Esophagus squamous epithelium (tissue), 5 donors: ENCODE measurements around the gene MICB. TPM values are rescaled to one million over a fixed set of nuclear protein-coding genes. Genes with fewer than 3 reads are reported as not detected.

Experiments used
- DNase-seq: peaks from one replicate; lab custom pipeline; 2025; lab: John Stamatoyannopoulos, UW
- H3K27ac ChIP-seq, 4 donors: fragments of 200-600 bp; sonication (generic); one replicate each; pipeline ENCODE4 v1.5.1; 2016 to 2019; ENCODE audit warnings: mild to moderate bottlenecking in 1 of 4
- H3K27me3 ChIP-seq, 4 donors: fragments of 200-600 bp; sonication (generic); 1 replicate in 3 of 4; 2 replicates in 1 of 4; pipeline versions ENCODE4 v1.5.1 to v1.6.0; 2017 to 2021; ENCODE audit warnings: antibody characterized with exemption in 1 of 4
- H3K36me3 ChIP-seq, 3 donors: fragments of 200-600 bp; sonication (generic); one replicate each; pipeline ENCODE4 v1.5.1; 2016 to 2019
- H3K4me1 ChIP-seq, 3 donors: fragments of 200-600 bp; sonication (generic); one replicate each; pipeline ENCODE4 v1.5.1; 2017 to 2019
- H3K4me3 ChIP-seq, 4 donors: fragments of 200-600 bp; sonication (generic); 1 replicate in 3 of 4; 2 replicates in 1 of 4; pipeline ENCODE4 v1.5.1; 2016 to 2019; ENCODE audit warnings: mild to moderate bottlenecking in 2 of 4, moderate library complexity in 1 of 4
- H3K9me3 ChIP-seq, 3 donors: fragments of 200-600 bp; sonication (generic); one replicate each; pipeline ENCODE4 v1.5.1; 2016 to 2019
- POLR2A ChIP-seq, 4 donors: fragments of 450-650 bp; IDR thresholded peaks; one replicate each; pipeline ENCODE4 v1.6.1; 2017; ENCODE audit warnings: antibody characterized with exemption in 4 of 4, mild to moderate bottlenecking in 4 of 4, moderate library complexity in 3 of 4
- WGBS, 2 donors: methylation state at CpG; one replicate each; pipeline ENCODE4 v1.1.5; 2018; 5-methylcytosine and 5-hydroxymethylcytosine counted together
- intact Hi-C: fragments of 100-400 bp; cut with DNase I; formaldehyde crosslinking; loops from one replicate; pipeline ENCODE4 v1.15.0; 2022
- total RNA-seq, 4 donors: library from RNA; depleted of rRNA; stranded (reverse); fragments of >200 nt; gene quantifications; one replicate each; pipeline ENCODE4 v1.1.0, GENCODE V29; 2016
- TF ChIP-seq, protein P1 (sequence below), 6 experiments: fragments of 450-650 bp in 4 of 6; fragments of 200-600 bp in 2 of 6; sonication (generic) in 2 of 6; IDR thresholded peaks; one replicate each; pipeline ENCODE4 v1.5.1; 2016 to 2019; ENCODE audit warnings: antibody characterized with exemption in 6 of 6, mild to moderate bottlenecking in 4 of 6, moderate library complexity in 4 of 6
- donor health status: DM: yes; HTN: yes; CAD: no.

The MICB gene
- total RNA-seq, 4 donors from 2014 or later: 0.23 to 2.6 (median 2.1) TPM

DNA sequence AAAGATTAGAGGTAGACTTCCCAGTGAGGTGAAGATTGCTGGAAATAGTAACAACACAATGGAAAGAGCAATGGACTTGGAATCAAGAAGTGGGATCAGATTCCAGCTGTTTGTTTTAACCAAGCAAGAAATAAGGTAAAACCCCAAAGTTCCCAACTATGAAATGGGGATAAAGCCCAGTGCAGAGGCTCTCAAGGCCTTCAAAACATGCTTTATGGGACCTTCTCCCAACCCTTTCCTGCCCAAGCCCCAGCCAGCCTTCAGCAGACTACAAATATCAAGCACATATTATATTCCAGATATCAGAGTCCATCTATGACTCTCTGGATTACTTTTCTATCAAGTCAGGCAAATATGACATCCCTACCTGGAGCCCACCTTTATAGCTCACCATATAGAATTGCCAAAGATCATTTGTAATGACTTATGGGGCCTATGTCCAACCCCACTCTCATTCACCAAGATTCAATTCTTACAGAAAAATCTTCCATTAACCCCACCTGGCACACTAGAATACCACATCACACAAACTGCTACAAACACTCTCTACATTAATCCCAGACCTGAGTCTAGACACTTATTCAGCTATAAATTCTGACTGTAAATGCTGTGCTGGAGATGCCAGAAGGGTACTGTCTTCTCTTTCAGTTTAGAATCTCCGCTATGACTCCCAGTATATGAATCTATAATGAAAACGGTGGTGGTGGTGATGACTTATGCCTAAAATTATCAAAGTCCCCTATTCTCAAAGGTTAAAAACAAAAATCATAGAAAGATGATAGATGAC is 37.8 kb downstream of the MICB start:
- H3K36me3 ChIP-seq: peaks cover 58 to 97% (median 79%) of the 10 kb centered on the region in 3 donors
- H3K27ac ChIP-seq: no peak overlapping the region
- WGBS, 2 donors: 29 to 30% methylated on average over 2 of the region's 2 CpGs
- no peaks in the 10 kb centered on the region for H3K9me3 ChIP-seq
- H3K4me1 ChIP-seq: peaks cover 18 to 47% (median 30%) of the 10 kb centered on the region in 3 donors
- no peak overlapping the region for H3K4me3 ChIP-seq
- no peak for DNase-seq
- intact Hi-C loops: no loop called here
- TF ChIP-seq, protein P1, sequence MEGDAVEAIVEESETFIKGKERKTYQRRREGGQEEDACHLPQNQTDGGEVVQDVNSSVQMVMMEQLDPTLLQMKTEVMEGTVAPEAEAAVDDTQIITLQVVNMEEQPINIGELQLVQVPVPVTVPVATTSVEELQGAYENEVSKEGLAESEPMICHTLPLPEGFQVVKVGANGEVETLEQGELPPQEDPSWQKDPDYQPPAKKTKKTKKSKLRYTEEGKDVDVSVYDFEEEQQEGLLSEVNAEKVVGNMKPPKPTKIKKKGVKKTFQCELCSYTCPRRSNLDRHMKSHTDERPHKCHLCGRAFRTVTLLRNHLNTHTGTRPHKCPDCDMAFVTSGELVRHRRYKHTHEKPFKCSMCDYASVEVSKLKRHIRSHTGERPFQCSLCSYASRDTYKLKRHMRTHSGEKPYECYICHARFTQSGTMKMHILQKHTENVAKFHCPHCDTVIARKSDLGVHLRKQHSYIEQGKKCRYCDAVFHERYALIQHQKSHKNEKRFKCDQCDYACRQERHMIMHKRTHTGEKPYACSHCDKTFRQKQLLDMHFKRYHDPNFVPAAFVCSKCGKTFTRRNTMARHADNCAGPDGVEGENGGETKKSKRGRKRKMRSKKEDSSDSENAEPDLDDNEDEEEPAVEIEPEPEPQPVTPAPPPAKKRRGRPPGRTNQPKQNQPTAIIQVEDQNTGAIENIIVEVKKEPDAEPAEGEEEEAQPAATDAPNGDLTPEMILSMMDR (IDR thresholded peaks at IDR 0.05): no peak
- TF ChIP-seq POLR2A (IDR thresholded peaks at IDR 0.05): no peak
- no peaks in the 10 kb centered on the region for H3K27me3 ChIP-seq

DNA sequence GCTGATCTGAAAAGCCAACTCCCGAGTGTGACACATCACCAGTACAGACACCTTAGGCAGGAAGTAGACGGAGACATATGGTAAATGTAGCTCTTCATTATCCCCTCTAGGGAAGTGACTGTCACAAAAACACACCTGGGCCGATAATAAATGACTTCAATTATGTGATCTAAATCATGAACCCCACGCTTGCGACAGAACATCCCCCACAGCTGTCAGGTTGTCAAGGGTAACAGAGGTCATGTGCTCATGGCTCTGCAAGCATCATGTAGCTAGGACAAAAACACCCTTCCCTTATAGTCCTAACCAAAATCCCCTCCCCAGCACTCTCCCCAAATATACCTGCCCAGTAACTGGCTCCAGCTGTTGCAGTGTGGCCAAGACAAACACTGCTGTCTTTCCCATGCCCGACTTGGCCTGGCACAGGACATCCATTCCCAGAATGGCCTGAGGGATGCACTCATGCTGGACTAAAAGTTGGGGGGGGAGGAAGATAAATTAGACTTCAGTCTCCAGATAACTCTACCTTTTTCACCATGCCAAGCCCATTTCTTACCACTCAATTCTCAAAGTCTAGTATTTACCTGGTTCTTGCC is 41.0 kb downstream of the MICB start:
- peaks cover 24 to 60% (median 37%) of the 10 kb centered on the region in 3 donors for H3K4me1 ChIP-seq
- DNase-seq: no peak
- no peaks in the 10 kb centered on the region for H3K9me3 ChIP-seq
- no peaks in the 10 kb centered on the region for H3K27me3 ChIP-seq
- TF ChIP-seq POLR2A (IDR thresholded peaks at IDR 0.05): no peak
- TF ChIP-seq, protein P1 (IDR thresholded peaks at IDR 0.05): no peak
- H3K36me3 ChIP-seq: peaks cover 49 to 65% (median 52%) of the 10 kb centered on the region in 3 donors
- 37 to 40% methylated on average over 5 to 6 of the region's 6 CpGs for WGBS, 2 donors
- H3K4me3 ChIP-seq: peak overlapping the region in 2 of 4 donors; percentile 58 to 80
- intact Hi-C loops: no loop called here
- peak overlapping the region in 2 of 4 donors; percentile 29 to 99 for H3K27ac ChIP-seq

DNA sequence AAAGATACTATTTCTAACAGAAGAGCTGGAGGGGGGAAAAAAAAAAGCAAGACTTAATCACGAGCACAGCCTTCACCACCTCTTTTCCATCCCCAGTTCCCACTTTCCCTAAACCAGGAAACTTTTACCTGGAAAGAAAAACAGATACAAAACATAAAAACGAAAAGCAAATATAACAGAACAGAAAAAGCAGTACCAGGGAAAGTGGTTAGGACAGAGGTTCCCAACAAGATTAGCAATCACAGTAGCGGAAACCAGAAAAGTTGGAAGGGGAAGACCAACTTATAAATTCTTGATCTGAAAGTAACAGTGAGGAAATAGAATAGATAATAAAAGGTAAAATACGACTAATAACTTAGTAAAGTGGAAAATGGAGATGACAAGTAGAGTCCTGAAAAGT is 42.7 kb downstream of the MICB start:
- peak overlapping the region; percentile 93 to 99 (median 94) for H3K27ac ChIP-seq
- intact Hi-C loops: no loop called here
- WGBS, 2 donors: 8 to 9% methylated on average over 4 of the region's 4 CpGs
- DNase-seq: no peak
- TF ChIP-seq, protein P1 (IDR thresholded peaks at IDR 0.05): no peak
- TF ChIP-seq POLR2A (IDR thresholded peaks at IDR 0.05): no peak
- peak overlapping the region; percentile 58 to 87 (median 74) for H3K4me3 ChIP-seq
- H3K27me3 ChIP-seq: no peaks in the 10 kb centered on the region
- H3K4me1 ChIP-seq: peaks cover 24 to 60% (median 37%) of the 10 kb centered on the region in 3 donors
- H3K36me3 ChIP-seq: peaks cover 33 to 48% (median 38%) of the 10 kb centered on the region in 3 donors
- H3K9me3 ChIP-seq: no peaks in the 10 kb centered on the region

DNA sequence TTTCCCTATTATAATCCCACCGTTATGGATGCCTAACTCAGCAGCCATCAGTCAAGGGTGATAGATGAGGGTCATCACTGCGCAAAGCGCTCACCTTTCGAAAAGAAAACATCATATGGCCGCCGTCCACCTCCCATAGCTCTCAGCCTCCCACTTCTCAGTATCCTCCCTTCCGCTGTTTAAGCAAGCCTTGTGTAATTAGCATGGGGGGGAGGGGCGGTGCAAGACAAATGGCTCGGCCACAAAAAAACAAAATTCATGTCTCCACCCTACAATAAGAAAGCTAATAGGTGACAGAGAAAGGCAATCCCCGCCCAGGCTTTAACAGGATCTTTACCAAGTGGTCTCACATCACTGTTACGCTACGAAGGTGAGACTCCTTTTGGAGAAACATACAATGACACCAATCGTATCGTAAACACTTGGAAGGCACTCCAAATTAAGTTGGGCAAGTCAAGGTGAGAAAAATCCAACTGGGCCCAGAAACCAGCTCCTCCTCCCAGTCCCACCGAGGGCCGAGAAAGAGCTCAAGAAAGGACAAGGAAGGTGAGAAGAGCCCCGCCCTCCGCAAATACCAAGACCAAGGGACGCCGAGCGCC is 43.2 kb downstream of the MICB start:
- Histone ChIP-seq H3K27me3 (no peaks in the 10 kb centered on the region), H3K36me3 (peaks cover 28 to 43% (median 33%) of the 10 kb centered on the region in 3 donors), H3K4me3 (peak overlapping the region; percentile 58 to 87 (median 74)), H3K27ac (peak overlapping the region; percentile 93 to 99 (median 94)), H3K9me3 (no peaks in the 10 kb centered on the region), H3K4me1 (peaks cover 24 to 60% (median 37%) of the 10 kb centered on the region in 3 donors)
- intact Hi-C loops: no loop called here
- WGBS, 2 donors: 0% methylated on average over 19 to 21 of the region's 21 CpGs
- TF ChIP-seq, protein P1 (IDR thresholded peaks at IDR 0.05): no peak
- no peak for TF ChIP-seq POLR2A (IDR thresholded peaks at IDR 0.05)
- no peak for DNase-seq
